Stimulated activated CD4-positive, alpha-beta T cell treated with anti-CD3 and anti-CD28 coated beads, TNF-alpha, amount 100 ng/mL, for 1 hour (primary cell): Measurements from ENCODE around the gene DNAL1.

ENCODE experiments used
- DNase-seq, 3 donors: peaks; one replicate each; pipeline ENCODE4 v3.0.0-alpha.2; 2020; ENCODE audit warnings: low read depth in 3 of 3, low spot score in 1 of 3

Gene DNAL1

DNA sequence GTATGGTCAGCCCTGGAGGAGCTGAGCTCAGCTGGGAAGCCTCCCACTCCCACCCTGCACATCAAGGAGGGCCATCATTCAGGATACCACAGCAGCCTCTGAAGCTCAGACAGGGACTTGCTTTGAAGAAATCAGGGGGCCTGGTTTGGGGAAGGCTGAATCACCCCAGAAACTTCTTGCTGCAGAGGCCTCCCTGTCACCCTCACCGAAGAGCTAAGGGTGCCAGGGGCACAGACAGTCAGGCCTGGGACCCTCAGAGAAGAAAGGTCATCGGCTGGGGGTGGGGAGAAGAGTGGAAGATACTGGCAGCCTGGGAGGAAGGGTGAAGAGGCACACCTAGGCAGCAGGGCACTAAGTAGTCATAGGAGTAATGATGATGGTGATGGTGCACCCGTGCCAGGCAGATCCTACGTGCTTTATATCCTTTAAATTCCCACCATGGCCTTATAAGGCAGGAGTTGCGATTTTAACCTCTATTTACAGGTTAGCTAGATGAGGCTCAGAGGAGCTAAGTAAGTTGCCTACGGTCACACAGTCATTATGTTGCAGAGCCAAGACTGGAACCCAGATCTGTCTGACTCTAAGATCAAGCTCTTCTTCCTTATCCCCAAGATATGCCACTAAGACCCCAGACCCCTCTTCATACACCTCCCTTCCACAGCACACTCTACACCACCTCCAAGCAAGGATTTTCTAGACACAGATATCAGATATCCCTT lies 97.9 kb downstream of the DNAL1 start:
- no peak for DNase-seq

DNA sequence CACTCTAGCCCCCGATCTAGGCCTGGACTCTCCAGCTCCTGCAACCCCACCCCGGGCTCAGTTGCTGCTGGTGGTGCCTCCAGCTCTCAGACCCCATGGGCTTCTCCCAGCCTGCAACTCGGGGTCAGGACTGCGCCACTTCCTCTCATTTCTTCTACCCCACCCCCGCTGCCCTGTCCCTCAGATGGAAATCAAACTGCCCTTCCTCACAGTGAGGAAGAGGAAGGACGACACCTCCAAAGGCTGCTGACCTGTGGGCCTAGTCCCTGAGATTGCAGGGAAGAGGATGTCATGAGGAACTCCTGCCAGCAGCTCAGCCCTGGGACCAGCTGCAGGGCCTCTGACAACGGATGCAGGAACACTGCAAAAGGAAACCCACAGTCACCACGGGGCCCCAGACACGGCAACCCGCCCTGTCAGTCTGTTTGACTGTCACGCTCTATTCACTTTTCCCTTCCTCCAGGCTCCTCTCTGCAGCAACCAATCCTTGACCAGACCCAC lies 98.7 kb downstream of the DNAL1 start:
- peak in 1 of 3 donors; percentile 30 for DNase-seq

DNA sequence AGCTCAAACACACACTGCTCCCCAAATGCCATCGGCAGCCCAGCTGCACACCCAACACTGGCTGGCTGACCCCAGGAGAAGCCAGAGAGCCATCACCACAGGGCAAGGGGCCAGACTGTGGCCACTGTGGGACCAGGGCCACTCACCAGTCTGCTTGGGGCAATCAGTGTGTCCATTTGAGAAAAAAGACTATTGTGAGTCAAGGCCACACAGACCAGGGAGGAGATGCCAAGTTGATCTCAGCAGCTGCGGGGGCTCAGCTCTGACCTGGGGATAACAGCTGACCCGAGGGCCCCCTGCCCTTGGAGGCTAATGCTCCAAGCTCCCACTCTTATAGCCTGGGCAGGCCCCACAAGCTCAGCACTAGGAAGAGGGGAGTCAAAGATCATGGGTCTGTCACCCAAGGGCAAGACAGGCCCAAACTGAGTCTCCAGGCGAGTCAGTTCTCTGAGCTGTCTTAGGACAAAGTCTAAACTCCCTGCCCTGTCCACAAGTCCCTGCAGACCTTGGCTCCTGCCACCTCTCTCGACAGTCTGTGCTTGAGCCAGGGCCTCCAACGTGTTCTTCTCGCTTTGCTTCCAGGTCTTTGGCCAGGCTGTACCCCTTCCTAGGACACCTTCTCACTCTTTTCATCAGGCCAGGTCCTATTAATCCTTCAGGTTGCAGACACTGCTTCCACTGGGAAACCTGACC lies 99.5 kb downstream of the DNAL1 start:
- no peak for DNase-seq

DNA sequence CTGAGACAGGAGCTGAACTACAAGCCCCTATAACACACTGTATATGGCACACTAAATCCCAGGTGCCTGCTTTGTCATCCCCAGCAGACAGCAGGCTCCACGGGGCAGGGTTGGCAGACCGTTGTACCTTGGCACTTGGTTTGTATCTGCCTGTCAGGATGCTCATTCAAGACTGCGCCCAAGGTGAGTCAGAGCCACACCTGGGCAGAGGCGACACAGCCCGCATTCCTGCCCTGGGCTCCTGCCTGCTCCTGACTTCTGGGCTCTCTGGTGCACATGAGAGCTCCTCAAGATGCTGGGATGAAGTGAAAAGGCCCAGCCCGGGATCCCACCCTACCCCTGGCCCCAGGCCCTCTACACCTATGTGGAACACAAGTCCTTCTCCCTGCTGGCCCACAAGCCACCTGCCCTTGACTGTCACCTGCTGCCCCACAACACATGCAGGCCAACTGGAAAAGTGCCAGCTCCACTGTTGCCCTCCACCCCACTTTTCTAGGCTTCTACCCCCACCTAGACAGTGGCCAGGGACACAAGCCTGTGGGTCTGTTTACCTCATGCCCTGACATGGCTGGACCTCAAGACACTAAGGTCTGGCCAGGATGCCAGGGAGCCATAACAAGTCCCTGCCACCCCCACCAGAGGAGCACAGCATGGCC lies 100.2 kb downstream of the DNAL1 start:
- DNase-seq, result no peak

DNA sequence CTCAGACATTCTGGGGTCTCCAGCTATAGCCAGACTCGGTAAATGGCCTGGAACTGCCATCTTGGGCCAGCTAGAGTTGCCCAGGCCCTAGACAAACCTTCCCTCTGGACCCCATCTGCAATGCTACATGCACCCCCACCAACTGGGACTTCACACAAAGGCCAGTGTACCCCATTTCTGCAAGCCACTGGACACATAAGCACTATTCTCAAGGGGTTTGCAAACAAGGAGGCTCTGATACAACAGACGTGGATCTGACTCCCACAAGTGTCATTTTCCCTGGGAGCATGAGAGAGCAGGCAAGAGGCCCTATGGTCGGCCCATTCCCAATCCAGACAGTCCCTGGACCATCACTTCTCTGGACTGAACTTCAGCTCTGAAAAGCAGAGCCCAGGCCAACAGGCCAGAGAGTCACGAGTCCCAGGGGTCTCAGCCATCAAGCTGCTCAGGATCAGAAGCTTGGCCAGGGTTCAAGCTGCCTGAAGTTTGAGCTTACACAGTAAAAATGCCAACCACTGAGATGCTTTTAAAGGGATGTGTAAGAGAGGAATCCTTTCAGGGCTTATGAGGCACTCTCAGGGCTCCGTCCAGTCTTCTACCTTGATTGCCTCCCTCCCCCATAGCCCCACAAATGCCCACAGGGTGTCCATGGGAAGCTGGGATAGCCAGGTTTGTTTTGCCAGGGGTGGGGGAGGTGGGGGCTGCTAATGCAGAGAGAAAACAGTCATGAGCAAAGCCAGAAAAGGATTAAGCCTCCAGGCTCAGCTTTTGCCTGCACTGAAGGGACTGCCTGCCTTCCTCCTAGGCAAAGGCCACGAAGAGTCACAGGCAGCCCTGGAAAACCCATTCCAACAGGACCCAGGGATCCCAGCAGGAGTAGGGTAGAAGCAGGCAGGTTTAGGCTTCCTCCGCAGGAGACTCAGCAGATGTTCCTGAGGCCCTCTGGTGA lies 101.1 kb downstream of the DNAL1 start:
- DNase-seq, result no peak

DNA sequence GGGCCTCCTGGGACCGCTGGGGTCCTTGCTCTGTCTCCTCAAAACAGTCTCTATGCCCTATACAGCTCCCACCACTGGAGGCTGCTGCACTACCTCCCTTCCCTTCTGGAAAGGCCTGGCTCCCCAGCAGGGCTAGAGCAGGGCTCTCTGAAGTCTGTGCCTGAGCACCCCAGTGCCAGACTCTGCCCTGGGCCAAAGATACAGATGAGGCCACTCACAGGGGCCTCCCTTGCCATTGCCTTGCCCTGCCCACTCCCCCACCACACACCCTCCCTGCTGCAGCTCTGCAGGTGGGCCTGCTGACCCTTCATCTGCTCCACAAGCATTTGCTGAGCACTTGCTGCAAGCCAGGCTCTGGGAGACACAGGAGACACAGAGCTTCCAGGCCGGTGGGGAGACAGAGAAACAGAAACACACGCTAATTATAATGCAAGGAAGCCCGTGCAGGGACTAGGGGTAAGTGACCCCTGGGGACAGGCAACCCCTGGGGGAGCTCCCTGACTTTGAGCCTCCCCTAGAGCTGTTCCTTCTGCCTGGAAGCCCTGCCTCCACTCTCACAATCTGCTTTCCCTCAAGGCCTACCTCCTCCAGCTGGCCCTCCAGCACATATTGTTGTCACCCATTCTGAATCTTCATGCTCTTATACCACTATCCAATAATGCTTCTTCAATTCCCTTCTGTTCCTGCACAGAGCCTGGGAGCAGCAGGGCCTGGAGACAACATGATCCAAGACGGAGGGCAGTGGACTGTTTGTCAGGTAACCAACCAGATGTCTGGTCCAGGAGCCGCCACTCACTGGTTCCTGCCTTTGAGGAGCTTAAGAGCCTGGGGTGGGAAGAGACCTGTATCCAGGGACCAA lies 102.0 kb downstream of the DNAL1 start:
- DNase-seq, result no peak

DNA sequence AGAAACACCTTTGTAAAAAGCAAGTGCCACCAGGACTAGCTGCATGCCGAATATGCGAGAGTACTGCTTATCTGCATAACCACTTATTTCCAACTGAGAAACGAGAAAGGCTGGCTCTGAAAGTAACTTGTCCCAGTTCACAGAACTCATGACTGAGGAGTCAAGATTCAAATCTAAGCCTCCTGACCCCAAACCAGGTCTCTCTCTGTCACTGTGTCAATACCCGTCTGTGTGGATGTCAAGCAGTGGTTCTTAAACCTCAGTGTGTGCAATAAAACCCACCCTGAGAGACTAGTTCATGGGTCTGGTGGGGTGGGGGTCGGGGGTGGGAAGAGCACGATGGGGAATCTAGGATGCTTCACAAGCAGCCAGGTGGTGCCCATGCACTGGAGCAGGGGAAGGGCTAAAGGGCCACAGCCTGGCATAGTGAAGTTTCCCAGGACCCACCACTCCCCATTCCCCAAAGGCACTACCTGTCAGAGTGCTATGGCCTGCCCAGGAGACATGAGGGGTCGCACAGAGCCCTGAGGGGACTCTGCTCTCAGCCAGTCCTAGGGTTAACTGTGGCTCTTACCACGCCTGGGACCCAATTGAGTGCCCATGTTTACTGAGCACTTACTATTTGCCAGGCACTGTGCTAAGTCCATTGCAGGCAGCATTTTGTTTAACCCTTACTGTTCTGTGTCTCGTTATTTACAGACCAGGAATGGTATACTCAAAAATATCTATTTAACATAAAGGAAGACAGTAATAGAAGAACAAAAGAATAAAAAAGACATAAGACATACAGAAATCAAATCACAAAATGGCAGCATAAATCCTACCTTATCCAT lies 102.8 kb downstream of the DNAL1 start:
- no peak for DNase-seq

DNA sequence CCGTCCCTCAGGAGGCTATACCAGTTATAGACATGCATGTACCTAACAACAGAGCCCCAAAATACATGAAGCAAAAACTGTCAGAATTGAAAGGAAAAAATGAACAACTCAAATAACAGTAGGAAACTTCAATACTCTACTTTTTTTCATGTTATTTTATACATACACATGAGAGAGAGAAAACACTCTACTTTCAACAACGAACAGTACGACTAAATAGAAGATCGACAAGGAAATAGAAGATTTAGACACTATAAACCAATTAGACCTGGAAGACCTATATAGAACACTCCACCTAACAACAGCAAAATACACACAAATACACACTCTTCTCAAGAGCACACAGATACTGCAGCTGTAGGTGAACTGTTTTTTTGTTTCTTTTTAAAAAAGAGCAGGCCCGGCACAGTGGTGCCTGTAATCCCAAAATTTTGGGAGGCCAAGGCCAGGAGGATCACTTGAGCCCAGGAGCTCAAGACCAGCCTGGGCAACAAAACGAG lies 104.1 kb downstream of the DNAL1 start:
- DNase-seq, result no peak

DNA sequence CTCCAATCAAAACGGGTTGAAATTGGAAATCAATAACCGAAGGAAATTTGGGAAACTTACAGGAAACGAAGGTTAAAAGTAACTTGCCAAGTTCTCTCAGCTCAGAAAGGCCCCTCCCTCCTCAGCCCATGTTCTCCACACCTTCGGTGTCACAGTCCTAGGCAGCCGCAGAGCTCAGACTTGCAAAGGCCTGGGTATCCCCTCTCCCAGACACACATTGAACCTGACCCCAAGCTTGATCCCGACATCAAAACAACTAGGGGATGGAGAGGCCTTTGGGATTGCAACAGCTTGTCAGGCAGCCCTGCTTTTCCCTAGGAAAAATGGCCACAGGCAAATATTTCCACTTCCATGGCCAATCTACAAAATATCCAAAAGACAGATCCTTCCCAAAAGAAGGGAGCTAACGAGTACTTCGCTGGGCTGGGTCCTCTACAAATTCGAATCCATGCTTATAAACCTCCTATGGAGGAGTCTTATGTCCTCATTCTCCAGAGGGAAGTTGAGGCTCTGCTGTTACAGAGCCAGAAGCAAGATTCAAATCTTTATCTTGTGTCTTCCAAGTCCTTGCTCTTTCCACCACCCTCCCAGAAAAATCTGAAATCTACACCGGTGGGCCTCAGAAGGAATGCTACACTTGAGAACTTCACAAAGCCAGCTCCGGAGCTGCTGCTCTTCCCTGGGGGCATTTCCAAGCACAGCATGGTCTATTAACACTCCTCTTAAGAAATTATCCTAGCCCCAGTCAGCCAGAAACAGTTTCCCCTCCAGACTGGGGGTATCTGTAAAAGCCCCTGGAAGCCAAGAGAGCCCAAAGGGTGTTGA lies 105.1 kb downstream of the DNAL1 start:
- no peak for DNase-seq

DNA sequence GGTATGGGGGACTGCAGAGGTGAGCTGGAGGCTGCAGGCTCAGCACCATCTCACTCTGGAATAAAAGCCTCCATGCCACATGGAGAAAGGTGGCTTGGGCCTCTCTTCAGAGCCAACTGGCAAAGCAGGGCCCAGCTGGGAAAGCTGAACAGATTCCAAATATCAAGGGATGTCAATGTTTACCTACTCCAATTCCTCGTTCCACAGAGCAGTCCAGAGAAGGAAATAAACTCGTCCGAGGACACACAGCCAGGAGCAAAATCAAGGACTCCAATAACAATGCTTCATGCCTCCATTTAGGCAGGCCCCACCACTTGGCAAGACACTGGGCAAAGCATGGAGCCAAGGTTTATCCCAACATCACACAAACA lies 105.7 kb downstream of the DNAL1 start:
- no peak for DNase-seq

DNA sequence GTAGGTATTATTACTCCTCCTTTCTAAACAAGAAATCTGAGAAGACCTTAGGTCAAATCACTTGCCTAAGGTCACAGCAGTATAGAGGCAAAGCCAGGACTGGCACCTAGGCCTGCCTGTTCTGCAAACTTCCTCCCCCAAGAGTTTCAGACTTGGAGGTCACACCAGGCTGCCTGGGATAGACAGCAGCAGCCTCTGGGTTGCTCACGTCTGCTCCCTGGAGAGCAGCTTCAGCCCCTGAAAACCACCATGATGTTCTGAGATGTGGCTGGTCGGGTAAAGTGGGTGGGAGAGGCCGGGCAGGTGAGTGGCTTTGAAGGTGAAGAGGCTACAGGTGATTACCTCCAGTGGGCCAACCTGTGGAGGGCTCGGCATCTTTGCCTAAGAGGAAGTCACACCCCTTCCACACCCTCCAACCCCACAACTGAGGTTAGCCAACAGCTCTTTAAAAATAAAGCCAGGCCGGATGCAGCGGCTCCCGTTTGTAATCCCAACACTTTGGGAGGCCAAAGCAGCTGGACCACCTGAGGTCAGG lies 106.4 kb downstream of the DNAL1 start:
- DNase-seq, result no peak

DNA sequence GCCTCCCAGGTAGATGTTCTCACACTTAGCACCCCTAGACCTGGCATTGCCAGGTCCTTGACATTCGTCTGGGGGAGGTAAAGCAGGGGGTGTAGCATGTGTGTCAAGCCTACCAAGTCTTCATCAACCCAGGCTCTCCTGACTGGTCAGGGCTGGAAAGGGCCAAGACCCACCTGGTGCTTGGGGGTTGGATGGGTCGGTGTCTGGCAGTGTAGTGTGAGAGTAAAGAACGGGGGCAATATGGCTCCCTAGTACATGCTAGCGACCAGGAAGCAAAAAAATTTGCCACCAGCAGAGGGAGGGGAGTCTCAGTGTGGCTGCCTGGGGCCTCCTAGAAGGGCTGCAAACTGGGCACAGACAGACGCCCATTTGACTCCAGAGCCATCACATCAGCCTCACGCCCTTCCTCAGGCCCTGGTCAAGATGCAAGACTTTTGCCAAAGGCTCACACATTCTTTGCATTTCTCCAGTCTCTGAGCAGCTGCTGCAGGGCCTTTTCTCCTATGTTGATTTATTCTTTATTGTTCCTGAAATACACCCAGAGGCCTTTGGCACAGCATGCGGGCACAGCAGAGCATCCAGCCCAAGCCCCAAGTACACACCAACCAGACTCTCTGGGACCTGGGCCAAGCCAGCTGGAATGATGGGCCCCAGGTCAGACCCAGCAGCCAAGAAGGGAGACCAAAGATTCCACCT lies 107.7 kb downstream of the DNAL1 start:
- DNase-seq, result no peak
